ENCODE data around the gene FNDC5. TPM values are rescaled to one million over a fixed set of nuclear protein-coding genes. Genes with fewer than 3 reads are reported as not detected.

FNDC5 gene
- total and polyA plus RNA-seq, 2 of the 13 experiments (the other 11 are each of a cell fraction or from before 2014, with no cell fraction given) = 1.4 to 3.1 TPM

GRCh38 chr1:32817815-32818786 lies 52.6 kb downstream of the FNDC5 start (continued):
- TF ChIP-seq ZBTB40 (IDR thresholded peaks at IDR 0.05) = no peak
- no peak for TF ChIP-seq ZBTB40 (CRISPR knock-in tag; IDR thresholded peaks at IDR 0.05)
- TF ChIP-seq ZNF580 (CRISPR knock-in tag; IDR thresholded peaks at IDR 0.05; ENCODE audit: borderline replicate concordance, low read depth) = peak; percentile 48; the same call in 1 of the 2 replicates
- no peak for TF ChIP-seq SMARCE1 (IDR thresholded peaks at IDR 0.05; ENCODE audit: borderline replicate concordance)
- no peak for TF ChIP-seq HOMEZ (CRISPR knock-in tag; IDR thresholded peaks at IDR 0.05; ENCODE audit: low read depth)
- no peak for TF ChIP-seq ZMAT3 (CRISPR knock-in tag; conservative IDR thresholded peaks at IDR 0.05)
- TF ChIP-seq RBAK (CRISPR knock-in tag; IDR thresholded peaks at IDR 0.05) = no peak
- no peak; the same call in 1 of the 2 replicates for TF ChIP-seq TFAP4 (IDR thresholded peaks at IDR 0.05; ENCODE audit: borderline replicate concordance, low read depth)
- TF ChIP-seq MEIS1 (CRISPR knock-in tag; IDR thresholded peaks at IDR 0.05; ENCODE audit: borderline replicate concordance) = no peak; the same call in 1 of the 2 replicates
- TF ChIP-seq REXO4 (CRISPR knock-in tag; IDR thresholded peaks at IDR 0.05; ENCODE audit: borderline replicate concordance) = no peak
- no peak for TF ChIP-seq SMAD3 (CRISPR knock-in tag; IDR thresholded peaks at IDR 0.05)
- TF ChIP-seq RFXANK (CRISPR knock-in tag; IDR thresholded peaks at IDR 0.05) = no peak
- no peak for TF ChIP-seq DRAP1 (CRISPR knock-in tag; IDR thresholded peaks at IDR 0.05)
- TF ChIP-seq HIC2 (CRISPR knock-in tag; IDR thresholded peaks at IDR 0.05; ENCODE audit: low read depth) = no peak
